Esophagus muscularis mucosa (tissue), 4 donors: Measurements from ENCODE around the gene PRKCH. TPM values are rescaled to one million over a fixed set of nuclear protein-coding genes. Genes with fewer than 3 reads are reported as not detected.

ENCODE experiments used
- DNase-seq: peaks from one replicate; pipeline ENCODE4 v3.0.0-alpha.2; 2017; ENCODE audit errors: extremely low spot score
- H3K27ac ChIP-seq, 4 donors: fragments of 200-600 bp; sonication (generic); replicated peaks in 1 of 4; 1 replicate in 3 of 4; 2 replicates in 1 of 4; pipeline ENCODE4 v1.5.1; 2016 to 2019; ENCODE audit warnings: mild to moderate bottlenecking in 1 of 4
- H3K27me3 ChIP-seq, 4 donors: fragments of 200-600 bp; sonication (generic); one replicate each; pipeline versions ENCODE4 v1.5.1 to v1.6.0; 2016 to 2019
- H3K36me3 ChIP-seq, 4 donors: fragments of 200-600 bp; sonication (generic); one replicate each; pipeline ENCODE4 v1.5.1; 2016 to 2019
- H3K4me1 ChIP-seq, 4 donors: fragments of 200-600 bp; sonication (generic); one replicate each; pipeline ENCODE4 v1.5.1; 2016 to 2019
- H3K4me3 ChIP-seq, 4 donors: fragments of 200-600 bp; sonication (generic); 1 replicate in 2 of 4; 2 replicates in 2 of 4; pipeline ENCODE4 v1.5.1; 2016 to 2019; ENCODE audit warnings: mild to moderate bottlenecking in 4 of 4, moderate library complexity in 1 of 4
- H3K9me3 ChIP-seq, 4 donors: fragments of 200-600 bp; sonication (generic); 1 replicate in 3 of 4; 2 replicates in 1 of 4; pipeline ENCODE4 v1.5.1; 2016 to 2019
- EP300 ChIP-seq: sonication (generic); formaldehyde crosslinking; IDR thresholded peaks from one replicate; pipeline ENCODE4 v1.6.1; 2017; ENCODE audit warnings: antibody characterized with exemption
- POLR2A ChIP-seq: fragments of 450-650 bp; IDR thresholded peaks from one replicate; pipeline ENCODE4 v1.6.1; 2017; ENCODE audit warnings: antibody characterized with exemption, moderate library complexity, mild to moderate bottlenecking, low read depth
- POLR2AphosphoS5 ChIP-seq, 2 donors: sonication (generic); formaldehyde crosslinking; IDR thresholded peaks; one replicate each; pipeline ENCODE4 v1.6.1; 2017; ENCODE audit warnings: antibody characterized with exemption in 2 of 2
- WGBS: methylation state at CpG from one replicate; pipeline ENCODE4 v1.1.5; 2018; 5-methylcytosine and 5-hydroxymethylcytosine counted together
- intact Hi-C: fragments of 100-400 bp; cut with DNase I; formaldehyde crosslinking; loops from one replicate; pipeline ENCODE4 v1.15.1; 2023
- total RNA-seq, 4 donors: library from RNA; depleted of rRNA; stranded (reverse); fragments of >200 nt; gene quantifications; one replicate each; pipeline versions ENCODE4 v1.1.0 to v1.2.1, GENCODE V29; 2016
- TF ChIP-seq, protein P1 (sequence below), 3 experiments: fragments of 200-600 bp in 2 of 3; fragments of 450-650 bp in 1 of 3; sonication (generic) in 2 of 3; IDR thresholded peaks; one replicate each; pipeline ENCODE4 v1.5.1; 2017 to 2019; ENCODE audit warnings: antibody characterized with exemption in 3 of 3, mild to moderate bottlenecking in 2 of 3, moderate library complexity in 1 of 3

Gene PRKCH
- total RNA-seq, 4 donors from 2014 or later, result 13.3 to 67.6 (median 32.2) TPM

DNA sequence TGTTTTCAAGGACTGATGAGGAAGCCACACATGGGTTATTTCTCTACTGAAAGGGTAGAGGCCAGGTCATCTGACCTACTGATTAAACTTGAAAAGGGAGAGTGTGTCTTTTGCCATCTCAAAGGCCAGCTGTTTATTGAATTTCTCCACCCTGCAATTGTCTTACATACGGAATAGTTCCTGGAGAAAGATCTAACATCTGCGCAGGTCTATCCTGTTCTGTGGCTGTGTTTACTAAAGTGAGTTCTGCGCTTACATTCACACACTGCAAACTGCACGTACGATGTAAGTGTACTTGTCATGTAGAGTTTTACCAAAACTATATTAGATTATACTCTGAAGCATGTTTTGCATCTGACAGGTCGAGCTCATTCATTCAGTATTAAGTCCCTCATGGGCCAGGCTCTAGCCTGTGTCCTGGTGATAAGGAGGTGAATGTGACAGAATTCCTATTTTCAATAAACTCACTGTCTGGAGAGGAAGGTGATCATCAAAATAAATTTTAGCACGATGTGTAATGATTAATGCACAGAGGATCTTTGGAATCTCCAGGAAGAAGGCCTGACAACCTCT, 96.6 kb downstream of the PRKCH start:
- Histone ChIP-seq H3K4me1 (peaks cover 0 to 26% (median 11%) of the 10 kb centered on the region in 4 donors), H3K36me3 (no peaks in the 10 kb centered on the region), H3K9me3 (no peaks in the 10 kb centered on the region), H3K27ac (peak overlapping the region in 2 of 4 donors; percentile 7 to 13), H3K27me3 (no peaks in the 10 kb centered on the region), H3K4me3 (no peak overlapping the region)
- intact Hi-C loops, result no loop called here
- TF ChIP-seq POLR2A, result no peak
- TF ChIP-seq EP300, result no peak
- TF ChIP-seq, protein P1, sequence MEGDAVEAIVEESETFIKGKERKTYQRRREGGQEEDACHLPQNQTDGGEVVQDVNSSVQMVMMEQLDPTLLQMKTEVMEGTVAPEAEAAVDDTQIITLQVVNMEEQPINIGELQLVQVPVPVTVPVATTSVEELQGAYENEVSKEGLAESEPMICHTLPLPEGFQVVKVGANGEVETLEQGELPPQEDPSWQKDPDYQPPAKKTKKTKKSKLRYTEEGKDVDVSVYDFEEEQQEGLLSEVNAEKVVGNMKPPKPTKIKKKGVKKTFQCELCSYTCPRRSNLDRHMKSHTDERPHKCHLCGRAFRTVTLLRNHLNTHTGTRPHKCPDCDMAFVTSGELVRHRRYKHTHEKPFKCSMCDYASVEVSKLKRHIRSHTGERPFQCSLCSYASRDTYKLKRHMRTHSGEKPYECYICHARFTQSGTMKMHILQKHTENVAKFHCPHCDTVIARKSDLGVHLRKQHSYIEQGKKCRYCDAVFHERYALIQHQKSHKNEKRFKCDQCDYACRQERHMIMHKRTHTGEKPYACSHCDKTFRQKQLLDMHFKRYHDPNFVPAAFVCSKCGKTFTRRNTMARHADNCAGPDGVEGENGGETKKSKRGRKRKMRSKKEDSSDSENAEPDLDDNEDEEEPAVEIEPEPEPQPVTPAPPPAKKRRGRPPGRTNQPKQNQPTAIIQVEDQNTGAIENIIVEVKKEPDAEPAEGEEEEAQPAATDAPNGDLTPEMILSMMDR (IDR thresholded peaks at IDR 0.05), result no peak
- TF ChIP-seq POLR2AphosphoS5 (IDR thresholded peaks at IDR 0.05), result no peak
- DNase-seq, result no peak
- WGBS, result 73% methylated on average over 7 of the region's 7 CpGs

- peak overlapping the region in 1 of 4 donors; percentile 13 for H3K27ac ChIP-seq
- DNase-seq, result peak; percentile 78
- H3K4me1 ChIP-seq, result peaks cover 0 to 26% (median 11%) of the 10 kb centered on the region in 4 donors
- H3K9me3 ChIP-seq, result no peaks in the 10 kb centered on the region
- H3K27me3 ChIP-seq, result no peaks in the 10 kb centered on the region
- intact Hi-C loops, result no loop called here
- TF ChIP-seq EP300 (no peak), POLR2A (no peak), POLR2AphosphoS5 (IDR thresholded peaks at IDR 0.05) (peak in 1 of 2 donors; percentile 19)
- TF ChIP-seq, protein P1 (IDR thresholded peaks at IDR 0.05), result no peak
- 52% methylated on average over 4 of the region's 4 CpGs for WGBS
- no peak overlapping the region for H3K4me3 ChIP-seq
- H3K36me3 ChIP-seq, result no peaks in the 10 kb centered on the region
These were observed 97.4 kb downstream of the PRKCH start for GRCh38 chr14:61418746-61419145.

- TF ChIP-seq EP300 (no peak), POLR2A (no peak), POLR2AphosphoS5 (IDR thresholded peaks at IDR 0.05) (no peak)
- TF ChIP-seq, protein P1 (IDR thresholded peaks at IDR 0.05), result no peak
- intact Hi-C loops, result no loop called here
- Histone ChIP-seq H3K27me3 (no peaks in the 10 kb centered on the region), H3K9me3 (no peaks in the 10 kb centered on the region), H3K27ac (no peak overlapping the region), H3K4me3 (no peak overlapping the region), H3K4me1 (peaks cover 0 to 26% (median 11%) of the 10 kb centered on the region in 4 donors), H3K36me3 (no peaks in the 10 kb centered on the region)
- DNase-seq, result no peak
These were observed 97.8 kb downstream of the PRKCH start for GRCh38 chr14:61419201-61419600.

- TF ChIP-seq EP300 (no peak), POLR2A (no peak)
- intact Hi-C loops, result no loop called here
- no peak overlapping the region for H3K27ac ChIP-seq
These were observed 98.9 kb downstream of the PRKCH start for GRCh38 chr14:61420326-61420725.

GRCh38 chr14:61421212-61421923, 100.0 kb downstream of the PRKCH start:
- TF ChIP-seq POLR2AphosphoS5 (IDR thresholded peaks at IDR 0.05) (no peak), POLR2A (no peak), EP300 (no peak)
- TF ChIP-seq, protein P1 (IDR thresholded peaks at IDR 0.05), result no peak
- H3K27ac ChIP-seq, result no peak overlapping the region
- no peaks in the 10 kb centered on the region for H3K27me3 ChIP-seq
- H3K4me3 ChIP-seq, result no peak overlapping the region
- H3K9me3 ChIP-seq, result no peaks in the 10 kb centered on the region
- intact Hi-C loops, result no loop called here
- WGBS, result 71% methylated on average over 1 of the region's 1 CpG
- peaks cover 0 to 24% (median 11%) of the 10 kb centered on the region in 4 donors for H3K4me1 ChIP-seq
- H3K36me3 ChIP-seq, result no peaks in the 10 kb centered on the region
- no peak for DNase-seq

More at GRCh38 chr14:61420326-61420725, 98.9 kb downstream of the PRKCH start:
- peak; percentile 75 for DNase-seq
- H3K27me3 ChIP-seq, result no peaks in the 10 kb centered on the region
- no peaks in the 10 kb centered on the region for H3K36me3 ChIP-seq
- H3K4me1 ChIP-seq, result peaks cover 0 to 26% (median 11%) of the 10 kb centered on the region in 4 donors
- no peaks in the 10 kb centered on the region for H3K9me3 ChIP-seq
- H3K4me3 ChIP-seq, result no peak overlapping the region
- 81% methylated on average over 4 of the region's 4 CpGs for whole genome bisulfite sequencing
